GM19240 (cell line): Measurements from ENCODE around the gene SLC29A3.

Experiments
- DNase-seq: peaks from one replicate; pipeline ENCODE4 v3.0.0; 2011; ENCODE audit warnings: low spot score; ENCODE audit not compliant: insufficient read length

Gene SLC29A3

DNA sequence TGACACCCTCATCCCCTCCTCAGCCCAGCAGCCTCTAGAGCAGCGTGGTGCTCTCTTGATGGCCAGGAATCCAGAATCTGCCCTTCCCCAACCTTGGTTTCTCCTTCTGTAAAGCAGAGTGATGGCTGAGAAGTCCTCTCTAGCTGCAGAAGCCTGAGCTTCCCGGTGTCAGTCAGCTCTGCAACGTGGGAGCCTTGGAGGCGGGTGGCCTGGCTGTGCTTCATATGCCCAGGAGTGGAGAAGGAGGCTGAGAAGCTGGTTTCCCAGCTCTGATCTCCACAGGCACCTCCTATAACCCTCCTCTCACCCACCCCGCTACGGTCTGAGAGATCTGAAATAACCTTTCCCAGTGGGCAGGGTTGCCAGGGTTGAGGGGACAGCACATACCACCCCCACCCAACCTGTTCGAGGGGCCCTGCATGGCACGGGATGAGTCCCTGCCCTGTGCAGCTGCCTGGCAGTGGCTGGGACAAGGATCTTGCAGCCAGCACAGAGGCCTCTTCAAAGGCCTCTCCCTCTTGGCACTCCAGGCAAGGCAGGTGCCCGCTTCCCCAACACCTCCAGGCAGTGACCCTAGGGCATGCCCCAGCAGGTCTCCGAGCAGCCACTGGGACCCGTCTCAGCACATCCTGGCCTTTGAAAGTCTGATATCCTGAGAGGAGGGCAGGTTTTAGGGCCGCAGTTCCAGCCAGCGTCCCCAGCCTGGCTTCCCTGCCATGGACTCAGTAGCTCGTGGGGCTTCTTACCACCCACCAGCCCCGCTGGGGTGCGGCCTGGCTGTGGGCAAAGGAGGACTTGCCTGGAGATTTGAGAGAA, 18.3 kb upstream of the SLC29A3 start:
- DNase-seq: no peak

DNA sequence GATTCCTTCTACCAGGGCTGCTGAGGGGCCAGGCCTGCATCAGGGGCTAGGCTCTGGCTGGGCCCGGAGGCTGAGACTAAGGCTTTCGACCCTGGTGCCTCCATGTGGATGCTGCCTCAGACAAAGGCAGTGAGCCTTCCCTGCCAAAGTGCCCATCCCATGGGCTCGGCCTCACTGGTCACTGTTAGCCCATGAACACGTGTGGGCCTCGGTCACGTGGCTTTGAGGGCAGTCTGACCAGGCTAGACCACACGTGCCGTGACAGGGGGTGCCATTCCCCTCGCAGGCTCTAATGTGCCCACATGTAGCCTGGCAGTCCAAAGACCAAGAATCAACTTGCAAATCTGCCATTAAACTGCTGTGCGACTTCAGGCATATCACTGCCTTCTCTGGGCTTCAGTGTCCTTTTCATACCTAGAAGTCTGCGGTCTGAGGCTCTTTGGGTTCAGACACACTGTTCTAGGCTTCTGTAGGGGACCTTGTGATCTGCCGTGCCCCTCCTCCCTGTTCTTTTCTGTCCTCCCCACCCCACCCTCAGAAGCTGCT, 17.6 kb upstream of the SLC29A3 start:
- DNase-seq: no peak

GRCh38 chr10:71302451-71302850, 16.6 kb upstream of the SLC29A3 start:
- no peak for DNase-seq

DNA sequence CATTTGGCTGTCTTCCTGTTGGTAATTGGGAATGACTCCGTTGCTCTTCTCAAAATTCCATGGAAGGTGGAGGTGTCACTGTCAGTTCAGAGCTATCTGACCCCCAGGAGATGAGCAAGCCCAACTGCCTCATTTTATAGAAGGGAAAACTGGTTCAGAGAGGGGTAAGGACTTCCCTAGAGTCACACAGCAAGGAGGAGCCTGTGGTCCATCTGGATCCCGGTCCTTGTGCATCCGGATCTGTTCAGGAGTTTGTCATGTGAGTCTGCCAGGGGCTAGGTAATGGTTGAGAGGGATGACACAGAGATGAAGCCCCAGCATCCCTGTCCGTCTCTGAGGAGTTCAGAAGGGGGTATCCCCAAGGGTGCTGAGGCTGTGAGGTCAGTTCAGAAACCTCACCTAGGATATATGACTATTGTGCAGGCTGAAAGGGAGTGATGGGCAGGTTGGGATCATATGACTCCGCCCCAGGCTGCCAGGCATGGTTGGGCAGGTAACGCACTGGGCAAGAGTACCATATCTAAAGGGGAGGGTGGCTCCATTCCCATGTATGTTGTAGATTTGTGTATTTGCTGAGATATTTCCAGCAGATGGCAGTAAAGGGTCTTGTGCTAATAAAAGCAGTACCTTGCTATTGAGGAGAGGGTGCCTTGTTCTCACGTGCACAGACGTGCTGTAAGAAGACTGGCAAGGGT, 16.0 kb upstream of the SLC29A3 start:
- DNase-seq: no peak

DNA sequence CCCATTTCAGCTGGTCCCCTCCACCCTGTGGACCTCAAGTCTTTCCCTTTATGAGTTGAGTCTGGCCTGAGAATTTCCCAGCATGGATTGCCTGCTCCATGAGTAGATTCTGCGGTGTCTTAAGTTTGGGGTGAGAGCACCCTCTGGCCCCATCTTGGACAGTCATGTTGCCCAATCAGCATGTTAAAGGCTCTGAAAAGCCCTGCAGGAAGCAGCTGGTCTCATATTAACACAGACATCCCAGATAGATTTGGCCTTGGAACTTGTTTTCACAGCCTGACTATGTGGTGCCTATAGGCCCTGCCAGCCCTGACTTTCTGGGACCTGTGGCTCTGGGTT, 15.5 kb upstream of the SLC29A3 start:
- no peak for DNase-seq

DNA sequence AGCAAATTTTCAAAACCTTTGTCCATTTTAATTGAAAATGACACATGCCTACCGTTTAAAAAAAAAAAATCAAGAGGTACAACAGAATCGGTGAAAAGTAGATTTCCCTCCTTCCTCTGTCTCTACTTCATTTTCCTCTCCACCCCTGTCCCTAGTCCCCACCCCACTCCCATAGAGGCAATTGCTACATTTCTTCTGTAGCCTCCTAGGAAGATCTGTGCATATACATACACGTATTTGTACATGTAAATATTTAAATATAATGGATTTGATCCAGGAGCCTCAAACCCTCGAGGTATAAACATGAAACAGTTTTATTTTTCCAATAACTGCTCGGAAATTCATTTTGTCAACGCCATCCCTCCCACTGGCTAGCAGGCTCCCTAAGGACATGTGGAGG, 14.1 kb upstream of the SLC29A3 start:
- DNase-seq: no peak

DNA sequence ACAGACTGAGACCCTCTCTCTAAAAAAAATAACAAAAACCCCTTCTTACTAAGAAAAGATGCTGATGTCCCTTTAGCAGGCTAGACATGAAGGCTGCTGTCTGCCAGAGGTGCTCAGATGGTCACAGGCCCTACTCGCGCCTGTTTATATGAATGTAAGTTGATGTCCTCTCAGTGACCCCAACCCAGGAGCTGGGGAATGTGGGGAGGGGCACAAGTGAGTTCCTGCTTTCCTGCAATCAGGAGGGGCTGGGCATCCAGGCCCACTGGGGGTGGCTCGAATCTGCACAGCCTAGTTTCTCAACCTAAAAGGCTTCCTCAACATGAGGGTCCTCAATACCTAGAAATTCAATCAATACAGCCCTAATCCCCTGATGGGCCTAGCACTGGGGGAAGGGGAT, 12.1 kb upstream of the SLC29A3 start:
- no peak for DNase-seq

GRCh38 chr10:71307469-71308085, 11.5 kb upstream of the SLC29A3 start:
- DNase-seq: no peak

DNA sequence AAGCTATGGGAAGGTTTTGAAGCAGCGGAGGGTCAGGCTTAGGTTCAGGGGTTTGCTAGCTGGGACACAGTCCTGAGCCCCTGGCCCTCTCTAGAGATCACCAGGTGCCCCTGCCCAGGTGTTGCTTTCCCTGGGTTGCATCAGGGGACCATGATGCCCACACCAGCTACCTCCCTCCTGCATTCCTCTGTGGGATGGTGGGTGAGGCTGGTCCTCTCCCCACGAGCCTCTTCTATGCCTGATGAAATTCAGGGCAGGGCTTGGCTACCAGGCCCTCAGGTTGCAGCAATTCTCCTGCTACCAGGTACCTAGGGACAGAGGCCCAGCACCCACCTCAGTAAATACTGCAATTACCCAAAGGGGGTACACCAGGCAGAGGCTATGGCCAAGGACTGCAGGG, 10.8 kb upstream of the SLC29A3 start:
- no peak for DNase-seq

DNA sequence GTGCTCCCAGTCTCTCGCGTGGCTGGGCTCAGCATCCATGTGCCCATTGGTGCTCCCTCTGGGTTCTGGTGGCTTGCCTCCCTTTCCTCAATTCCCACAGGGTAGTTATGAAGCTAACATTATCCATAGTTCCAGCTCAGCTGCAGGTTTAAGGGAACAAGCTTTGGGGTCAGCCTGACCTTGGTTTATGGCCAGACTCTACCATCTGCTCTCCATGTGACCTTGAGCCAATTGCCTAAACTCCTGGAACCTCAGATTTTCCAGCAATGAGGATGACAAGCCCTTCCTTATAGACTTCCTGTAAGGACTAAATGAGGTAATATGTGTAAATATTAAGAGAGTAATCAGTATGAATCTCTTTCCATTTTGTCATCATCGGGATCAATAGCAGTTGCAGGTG, 10.1 kb upstream of the SLC29A3 start:
- DNase-seq: no peak

GRCh38 chr10:71309919-71310318, 9.1 kb upstream of the SLC29A3 start:
- DNase-seq: no peak

GRCh38 chr10:71312220-71312619, 6.8 kb upstream of the SLC29A3 start:
- no peak for DNase-seq

- no peak for DNase-seq
These were observed 6.0 kb upstream of the SLC29A3 start for GRCh38 chr10:71312811-71313789.

DNA sequence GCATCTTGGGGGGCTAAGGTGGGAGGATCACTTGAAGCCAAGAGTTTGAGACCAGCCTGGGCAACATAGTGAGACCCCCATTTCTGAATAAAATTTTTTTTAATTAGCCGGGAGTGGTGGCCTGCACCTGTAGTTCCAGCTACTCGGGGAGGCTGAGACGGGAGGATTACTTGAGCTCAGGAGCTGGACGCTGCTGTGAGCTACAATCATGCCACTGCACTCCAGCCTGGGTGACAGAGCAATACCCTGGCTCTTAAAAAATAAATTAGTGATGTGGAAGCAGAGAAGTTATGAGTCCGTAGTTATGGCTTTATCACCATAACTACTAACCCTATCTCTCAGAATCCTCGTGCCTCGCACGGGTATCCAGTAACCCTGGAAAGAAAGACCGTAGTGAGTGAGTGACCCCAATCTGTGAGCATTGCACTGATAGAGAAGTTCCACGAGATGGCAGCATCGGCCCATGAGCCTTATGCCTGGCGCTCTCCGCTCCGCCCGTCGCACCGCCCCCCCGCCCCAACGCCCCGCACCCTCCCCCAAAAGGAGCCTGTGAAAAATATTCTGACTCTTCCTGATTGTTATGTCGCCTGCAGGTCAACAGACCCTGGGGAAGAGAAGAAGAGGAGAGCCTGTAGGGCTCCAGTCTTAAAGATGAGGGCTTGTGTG, 4.9 kb upstream of the SLC29A3 start:
- peak; percentile 68 for DNase-seq

DNA sequence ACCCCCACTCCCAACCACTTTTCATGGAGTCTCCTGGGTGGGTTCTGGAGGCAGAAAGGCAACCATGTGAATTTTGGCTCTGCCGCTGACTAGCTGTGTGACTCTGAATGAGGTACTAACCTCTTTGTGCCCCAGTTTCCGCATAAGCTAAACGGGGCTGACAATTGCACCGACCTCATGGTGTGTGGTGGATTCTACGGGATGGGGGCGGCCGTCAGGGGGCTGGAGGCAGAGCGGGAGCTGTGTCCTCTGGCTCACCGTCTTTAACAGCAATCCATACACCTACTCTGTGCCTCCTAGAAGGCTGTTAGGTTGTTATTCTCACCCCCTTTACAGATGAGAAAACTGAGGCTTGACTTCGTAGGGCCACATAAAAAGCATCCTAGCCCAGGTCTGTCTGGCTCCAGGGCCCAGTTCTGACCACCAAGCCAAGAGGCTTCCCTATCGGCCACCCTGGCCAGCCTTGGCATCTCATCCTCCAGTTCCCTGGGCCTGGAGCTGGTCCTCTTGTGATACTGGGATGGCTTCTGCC, 4.3 kb upstream of the SLC29A3 start:
- no peak for DNase-seq

DNA sequence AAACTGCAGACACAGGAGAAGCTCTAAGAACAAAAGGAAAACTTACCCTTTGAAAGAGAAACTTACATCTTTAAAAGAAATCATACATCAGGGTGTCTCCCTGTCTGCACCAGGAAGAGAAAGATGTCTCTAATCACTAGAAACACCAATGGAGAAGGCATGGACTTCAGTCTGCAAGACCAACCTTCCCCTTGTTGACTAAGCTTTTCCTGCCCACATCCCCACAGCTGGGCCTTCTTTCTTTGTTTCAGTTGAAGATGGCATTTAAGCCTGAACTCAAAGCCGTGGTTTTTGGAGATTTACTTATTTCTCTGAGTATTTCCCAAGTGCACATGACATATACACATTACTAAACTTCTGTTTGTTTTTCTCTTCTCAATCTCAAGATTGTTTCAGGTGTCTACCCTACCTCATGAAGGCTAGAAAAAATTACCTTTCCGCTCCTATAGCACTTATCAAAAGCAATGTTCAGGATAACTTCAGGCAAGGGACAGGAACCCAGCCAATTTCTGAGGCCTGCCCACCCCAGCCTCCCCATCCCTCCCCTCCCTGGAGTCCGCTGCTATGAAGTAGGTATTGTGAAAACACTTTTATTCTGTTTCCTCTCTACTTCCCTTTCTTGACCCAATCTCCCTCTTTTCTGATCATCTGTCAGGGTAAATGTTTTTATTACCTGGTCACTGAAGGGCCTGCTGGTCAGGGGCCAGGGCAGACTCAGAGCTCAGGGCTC, 2.8 kb upstream of the SLC29A3 start:
- no peak for DNase-seq

DNA sequence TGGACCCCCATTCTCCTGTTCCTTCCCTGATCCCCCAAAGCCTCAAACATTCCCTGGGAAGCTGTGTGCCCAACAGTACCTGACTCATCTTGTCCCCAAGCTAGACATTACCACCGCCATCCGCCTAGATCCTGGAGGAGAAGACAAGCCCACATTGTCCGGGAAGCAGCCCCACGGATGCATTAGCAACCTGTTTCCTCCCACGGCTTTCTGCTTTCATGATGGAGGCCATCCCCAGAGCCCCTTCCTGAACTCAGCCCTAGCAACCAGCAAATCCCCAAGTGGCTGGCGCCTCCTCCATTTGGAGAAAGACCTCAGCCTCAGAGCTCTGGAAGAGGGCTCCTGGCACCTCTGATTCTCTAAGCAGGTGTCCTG, 2.3 kb upstream of the SLC29A3 start:
- no peak for DNase-seq

GRCh38 chr10:71317739-71318138, 1.3 kb upstream of the SLC29A3 start:
- DNase-seq: no peak

GRCh38 chr10:71319800-71320392, 837 bp downstream of the SLC29A3 start:
- no peak for DNase-seq
